DMS 273 (cell line): ENCODE measurements around the gene NFIA.

Experiments used
- DNase-seq: peaks from one replicate; lab custom pipeline; 2025; ENCODE audit not compliant: unreplicated experiment; lab: John Stamatoyannopoulos, UW

The NFIA gene

DNA sequence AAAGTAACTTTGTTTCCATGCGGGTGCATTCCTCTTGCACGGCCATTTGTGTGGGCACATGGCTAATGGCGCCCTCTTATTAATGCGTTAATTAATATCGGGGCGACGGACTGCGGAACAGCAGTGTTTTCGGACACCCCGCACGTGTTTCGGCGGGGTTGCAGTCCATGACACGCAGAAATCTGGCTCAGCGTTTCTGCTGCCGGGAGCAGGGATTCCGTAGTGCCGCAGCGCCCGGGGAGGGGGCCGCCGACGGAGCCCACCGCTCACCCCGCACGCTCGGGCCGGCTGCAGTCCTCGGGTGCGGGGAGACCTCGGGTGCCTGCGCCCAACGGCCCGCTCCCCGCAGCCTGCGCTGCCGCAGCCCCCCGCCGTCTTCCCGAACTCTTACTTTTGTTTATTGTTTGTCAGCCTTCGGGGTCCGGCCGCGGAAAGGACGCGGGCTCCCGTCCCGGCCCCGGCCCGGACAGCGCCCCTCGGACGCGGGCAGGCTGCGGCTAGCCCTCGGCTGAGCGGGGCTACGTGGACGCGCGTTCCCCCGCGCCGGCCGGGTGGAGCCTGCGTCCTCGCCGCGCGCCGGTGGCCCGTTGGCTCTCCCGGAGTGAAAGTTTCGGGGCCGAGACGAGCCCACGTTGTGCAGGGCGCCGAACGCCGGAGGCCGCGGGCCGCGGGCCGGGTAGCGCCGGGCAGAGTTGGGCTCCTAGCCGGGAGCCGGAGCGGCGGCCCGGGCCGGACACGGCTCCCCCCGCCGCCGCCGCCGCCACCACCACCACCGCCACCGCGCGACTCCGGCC lies 849 bp downstream of the NFIA start:
- DNase-seq = peak; percentile 68

DNA sequence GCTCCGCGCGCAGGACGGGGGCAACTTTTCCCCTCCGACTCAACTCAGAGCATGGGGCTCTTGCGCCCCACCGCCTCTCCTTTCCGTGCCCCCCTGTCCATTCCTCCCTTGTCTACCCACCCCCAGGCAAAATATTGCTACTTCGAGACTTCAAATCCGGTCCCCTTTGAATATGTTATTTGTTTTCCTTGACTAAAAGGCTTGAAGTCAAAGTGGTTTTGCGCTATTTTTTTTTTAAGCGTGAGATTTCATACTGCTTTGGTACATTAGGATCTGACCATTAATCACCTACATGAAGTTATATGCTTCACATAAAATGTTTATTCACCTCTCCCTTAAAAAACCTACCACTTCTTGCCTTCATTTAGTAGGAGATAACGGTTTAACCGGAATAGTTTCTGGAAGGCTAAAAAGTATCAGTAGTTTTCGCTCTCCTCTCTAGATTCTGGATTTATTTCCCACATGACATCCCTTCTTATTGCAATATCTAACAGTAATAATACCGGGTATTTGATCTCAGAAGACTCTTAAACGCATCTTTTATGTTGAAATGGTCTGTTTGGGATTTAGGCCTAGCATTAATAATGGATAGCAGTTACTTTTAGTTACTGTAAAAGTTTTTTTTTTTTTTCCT lies 1.6 kb downstream of the NFIA start:
- no peak for DNase-seq

DNA sequence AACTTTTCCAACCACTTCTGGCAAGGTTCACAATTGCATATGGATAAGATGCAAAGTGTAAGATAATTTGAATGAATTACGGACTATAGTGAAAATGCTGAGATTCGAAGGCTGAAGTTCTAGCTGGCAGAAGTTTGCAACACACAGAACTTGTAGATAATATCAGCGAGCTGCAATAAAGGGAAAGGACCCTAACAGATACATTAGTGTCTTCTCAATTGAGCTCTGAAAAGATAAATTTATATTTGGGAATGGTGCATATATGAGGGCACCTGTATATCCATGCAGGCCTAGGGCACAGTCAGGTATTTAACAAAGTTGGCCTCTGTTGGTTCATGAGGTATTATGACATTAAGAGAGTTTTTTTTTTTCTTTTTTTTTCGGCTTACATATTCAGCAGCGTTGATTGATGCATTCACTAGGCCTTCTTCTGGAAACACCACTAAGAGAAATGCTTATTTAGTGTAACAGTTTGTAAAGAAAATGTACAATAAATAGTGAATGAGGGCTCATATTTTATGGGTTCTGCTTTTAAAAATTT lies 2.2 kb downstream of the NFIA start:
- peak; percentile 42 for DNase-seq

DNA sequence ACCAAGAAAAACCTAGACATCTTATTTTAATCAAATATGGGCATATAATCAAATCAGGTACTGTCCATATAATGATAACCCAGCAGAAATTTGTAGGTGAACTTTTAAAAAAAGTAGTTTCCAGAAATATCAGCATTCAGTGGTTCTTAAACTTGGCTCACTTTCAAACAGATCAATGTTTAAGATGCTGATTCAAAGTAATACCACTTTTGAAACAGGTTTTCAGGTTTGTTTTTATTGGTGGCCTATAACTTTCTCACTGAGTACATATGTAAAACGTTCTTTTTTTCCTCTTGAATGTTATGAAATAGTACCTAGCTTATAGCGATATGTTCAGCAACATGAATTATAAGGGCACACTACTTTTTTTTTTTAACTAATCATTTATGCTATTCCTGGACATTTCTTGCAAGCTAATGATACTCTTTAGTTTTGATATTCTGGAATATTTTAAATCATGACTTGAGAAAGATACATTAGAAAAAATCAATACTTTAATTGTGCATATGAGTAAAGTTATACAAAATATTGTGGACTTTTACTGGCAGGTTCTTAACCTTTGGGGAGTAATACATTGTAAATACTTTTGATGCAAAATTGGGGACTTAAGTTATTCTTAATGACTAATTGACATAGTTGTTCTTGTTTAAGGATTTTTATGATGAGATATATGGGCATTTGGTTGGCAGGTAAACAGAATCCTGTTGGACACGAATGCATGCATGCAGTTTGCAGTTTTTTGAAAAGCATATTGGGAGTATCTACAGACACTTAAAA lies 3.0 kb downstream of the NFIA start:
- DNase-seq = no peak

DNA sequence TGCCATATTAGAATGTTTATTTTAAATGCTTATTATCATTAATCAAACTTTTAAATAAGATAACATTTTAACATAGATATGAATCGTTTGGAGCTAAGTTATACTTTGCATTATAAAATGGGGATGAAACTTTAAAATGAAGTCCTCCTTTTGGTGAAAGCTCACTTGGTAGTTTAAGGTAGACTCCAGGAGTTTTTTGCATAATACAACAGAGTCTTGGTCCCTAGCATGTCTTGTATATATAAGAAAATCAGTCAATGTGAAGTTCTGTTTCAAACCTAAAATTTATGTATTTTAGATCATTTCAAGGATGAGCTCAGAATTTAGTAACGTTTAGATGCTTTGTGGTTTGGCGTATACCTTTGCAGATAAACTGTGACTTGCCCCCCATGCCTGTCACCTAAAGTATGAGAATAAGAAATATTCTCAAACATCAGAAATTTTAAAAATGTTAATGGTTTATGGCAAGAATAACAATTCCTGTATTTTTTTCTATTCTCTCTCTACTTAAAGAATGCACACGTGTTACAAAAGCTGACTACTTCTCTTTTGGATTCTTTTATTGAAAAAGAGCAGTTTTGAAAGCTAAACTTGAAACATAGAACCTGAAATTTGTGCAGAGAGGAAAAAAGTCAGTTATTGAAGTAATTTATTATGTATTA lies 3.8 kb downstream of the NFIA start:
- no peak for DNase-seq

DNA sequence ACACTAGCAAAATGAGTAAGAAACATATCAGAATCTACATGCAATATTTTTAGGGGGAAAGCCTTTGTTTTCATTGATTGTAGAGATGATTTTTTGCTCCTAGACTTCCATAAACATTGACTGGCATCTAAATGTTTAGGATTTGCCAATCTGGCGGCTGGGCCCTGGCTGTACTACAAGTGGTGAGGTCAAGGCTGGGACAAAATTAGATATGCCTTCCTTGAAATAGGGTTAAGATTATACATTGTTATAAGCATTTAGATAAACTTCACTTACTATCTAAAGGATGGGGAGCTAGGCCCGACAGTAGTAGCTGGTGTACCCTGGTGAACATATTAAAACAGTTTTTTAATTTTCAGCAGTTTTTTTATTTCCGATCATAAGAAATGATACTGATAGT lies 5.2 kb downstream of the NFIA start:
- DNase-seq = no peak

DNA sequence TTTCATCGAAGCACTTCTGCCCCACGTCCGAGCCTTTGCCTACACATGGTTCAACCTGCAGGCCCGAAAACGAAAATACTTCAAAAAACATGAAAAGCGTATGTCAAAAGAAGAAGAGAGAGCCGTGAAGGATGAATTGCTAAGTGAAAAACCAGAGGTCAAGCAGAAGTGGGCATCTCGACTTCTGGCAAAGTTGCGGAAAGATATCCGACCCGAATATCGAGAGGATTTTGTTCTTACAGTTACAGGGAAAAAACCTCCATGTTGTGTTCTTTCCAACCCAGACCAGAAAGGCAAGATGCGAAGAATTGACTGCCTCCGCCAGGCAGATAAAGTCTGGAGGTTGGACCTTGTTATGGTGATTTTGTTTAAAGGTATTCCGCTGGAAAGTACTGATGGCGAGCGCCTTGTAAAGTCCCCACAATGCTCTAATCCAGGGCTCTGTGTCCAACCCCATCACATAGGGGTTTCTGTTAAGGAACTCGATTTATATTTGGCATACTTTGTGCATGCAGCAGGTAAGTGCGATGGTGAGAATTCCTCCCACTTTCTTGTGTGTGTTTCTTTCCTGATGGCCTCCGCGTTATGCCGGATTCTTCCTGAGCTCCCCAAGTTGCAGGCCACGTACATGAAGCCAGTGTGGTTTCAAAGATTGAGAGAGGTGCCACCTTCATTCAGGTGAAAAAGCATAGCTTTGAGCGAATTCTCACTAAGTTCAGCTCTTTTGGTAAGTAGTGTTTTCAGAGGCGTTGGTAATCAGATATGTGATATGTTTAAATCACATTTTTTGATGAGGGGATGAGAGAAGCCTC lies 6.0 kb downstream of the NFIA start:
- DNase-seq = no peak

DNA sequence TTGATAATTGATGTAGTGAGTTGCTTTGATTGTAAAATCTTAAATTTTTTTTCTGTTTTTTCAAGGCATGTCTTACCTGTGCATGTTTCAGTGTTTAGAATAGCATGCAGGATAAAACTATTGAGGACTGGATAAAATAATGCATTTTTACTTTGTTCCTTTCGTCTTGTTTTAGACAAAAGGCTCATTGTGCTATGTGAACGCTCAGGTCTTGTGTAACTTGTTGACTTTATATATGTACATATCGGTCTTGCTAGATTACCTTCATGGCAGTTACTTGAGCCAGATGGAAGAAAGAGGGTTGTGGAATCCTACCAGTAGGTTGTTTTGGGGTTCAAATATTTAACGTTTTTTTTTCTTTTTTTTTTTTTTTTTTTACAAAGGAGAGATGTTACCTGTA lies 7.0 kb downstream of the NFIA start:
- DNase-seq = no peak

DNA sequence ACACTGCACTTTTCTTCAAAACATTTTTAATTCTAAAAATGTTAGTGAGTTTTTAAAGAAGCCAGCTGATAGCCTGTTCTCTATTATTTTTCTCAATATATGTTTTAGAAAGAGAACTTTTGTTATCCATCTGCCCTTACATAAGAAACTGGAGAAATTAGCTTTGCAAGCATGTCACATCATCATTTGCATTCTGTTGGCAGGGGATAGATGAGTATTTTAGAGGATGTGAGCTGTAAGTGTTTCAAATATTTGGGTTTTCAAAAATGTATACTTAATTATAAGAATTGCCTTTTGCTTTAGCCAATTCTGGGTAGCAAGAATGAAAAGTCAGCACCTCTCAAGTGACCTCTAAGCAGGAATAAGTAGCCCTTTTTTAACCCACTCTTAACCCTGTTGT lies 7.4 kb downstream of the NFIA start:
- no peak for DNase-seq

DNA sequence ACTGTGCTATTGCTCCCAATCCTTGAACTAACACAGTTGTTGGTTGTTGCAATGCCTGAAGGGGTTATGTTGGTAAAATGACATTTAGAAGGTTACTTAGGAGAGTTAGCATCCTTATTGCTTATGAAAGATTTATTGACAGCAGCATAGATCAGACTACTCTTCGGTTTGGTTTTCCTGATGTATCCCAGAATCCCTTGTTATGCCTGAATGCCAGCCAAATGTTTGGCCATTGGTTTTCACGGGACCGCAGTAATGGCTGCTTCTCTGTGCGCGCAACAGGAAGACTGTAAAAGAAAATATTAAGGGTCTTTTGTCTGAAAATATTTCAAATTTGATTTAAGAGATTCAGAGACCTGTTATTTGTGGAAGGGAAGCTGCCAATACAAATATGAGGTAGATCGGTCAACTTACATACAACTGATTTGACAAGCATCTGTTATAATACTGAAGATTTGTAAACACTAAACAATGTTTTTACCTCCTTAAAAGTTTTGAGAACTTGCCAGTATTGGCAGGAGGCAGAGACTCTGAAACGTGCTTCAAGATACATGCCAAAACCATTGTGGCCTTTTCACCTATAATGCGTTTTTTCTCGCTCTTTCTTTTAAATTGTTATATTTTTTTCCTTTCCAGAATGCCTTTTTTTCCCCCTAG lies 8.3 kb downstream of the NFIA start:
- no peak for DNase-seq

DNA sequence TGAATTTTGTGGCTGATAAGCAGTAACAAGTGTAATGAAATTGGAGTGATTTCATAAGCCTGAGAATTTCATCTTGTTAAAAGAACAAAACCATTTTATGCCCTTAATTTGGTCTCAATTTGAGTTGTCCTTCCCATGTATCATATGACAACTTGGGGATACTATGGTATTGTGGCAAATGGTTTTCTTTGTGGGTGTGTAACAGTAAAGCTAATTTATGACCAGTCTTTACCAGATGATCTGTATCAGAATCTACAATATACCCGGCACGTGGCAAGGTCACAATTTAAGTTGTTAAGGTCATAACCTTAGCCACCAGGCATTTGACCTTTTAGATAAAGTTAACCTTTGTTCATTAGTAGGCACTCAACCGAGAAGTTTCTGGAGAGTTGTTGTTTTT lies 9.1 kb downstream of the NFIA start:
- DNase-seq = no peak

DNA sequence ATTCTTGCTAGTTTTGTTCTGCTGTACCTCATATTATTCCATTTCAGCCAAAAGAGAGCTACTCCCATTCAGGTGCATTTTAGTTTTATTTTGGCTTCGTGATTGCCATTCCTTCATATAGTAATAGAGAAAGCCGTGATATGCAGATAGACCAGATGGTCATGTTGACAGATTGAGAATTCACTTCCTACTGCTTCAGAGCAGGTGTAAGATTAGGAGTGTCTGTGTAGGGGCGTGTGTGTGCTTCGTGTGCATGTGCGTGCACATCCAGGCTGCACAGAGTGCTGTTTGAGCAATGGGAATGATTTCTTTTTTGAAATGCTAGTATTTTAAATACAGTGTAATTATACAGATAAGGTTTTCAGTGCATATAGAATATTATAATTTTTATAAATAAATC lies 10.3 kb downstream of the NFIA start:
- peak; percentile 76 for DNase-seq

DNA sequence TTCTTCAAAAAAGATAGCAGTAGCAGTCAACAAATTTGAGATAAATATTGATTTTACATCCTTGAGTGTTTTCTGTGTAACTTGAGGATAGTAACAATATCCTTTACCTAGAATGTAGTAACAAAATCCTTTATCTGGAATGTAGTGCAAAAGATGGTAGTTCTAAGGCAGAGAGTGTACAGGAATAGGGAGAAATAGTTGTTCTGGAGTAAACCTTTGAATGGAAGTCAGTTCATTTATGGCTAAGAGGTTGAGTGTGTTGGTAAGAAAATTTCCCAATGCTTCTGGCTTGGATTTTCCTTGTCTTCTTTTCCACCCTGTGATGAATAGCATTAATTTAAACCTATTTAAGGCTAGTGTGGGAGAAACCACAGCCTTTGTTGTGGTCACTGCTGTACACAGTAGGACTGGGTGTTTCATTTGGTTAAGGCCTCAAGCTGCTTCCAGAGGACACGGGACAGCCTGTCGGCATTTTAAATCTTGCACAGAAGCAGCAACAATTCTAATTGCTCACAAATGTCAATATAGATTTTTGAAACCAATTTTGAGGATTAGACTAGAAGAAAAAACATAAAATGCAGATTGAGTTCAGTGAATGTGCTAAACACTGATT lies 11.3 kb downstream of the NFIA start:
- no peak for DNase-seq

DNA sequence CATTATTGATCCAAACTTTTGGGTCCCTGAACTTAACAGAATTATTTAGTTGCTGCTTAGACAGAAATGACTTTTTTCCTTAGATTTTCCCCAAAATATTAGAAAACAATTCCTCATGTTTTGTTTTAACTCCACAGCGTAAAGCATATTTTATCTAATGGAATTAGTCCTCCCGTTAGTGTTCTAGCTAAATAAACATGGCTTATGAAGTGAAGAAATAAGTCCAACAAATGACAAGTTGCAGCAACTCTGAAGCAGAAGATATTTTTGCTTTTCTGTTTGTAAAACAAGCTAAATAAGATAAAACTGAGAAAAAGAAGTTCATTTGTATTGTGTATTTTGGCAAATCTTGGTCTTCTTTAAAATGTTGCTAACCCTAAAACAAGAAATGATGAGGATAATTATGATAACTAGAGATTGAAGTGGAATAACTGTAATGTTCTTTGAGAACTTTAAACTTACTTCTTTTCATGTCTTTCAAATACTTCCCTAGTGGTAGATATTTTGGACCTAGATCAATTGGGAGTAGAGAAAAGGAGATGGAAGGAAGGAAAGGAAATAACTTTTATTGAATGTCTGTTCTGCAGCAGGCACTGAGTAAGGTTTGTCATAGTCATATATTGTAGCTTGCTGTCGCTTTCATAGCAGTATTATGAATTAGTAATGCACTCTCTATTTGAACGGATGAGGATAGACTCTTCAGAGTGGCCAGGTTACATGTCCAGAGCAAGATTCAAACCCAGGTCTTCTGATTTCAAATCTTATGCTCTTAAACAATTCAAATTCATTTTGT lies 12.5 kb downstream of the NFIA start:
- no peak for DNase-seq

DNA sequence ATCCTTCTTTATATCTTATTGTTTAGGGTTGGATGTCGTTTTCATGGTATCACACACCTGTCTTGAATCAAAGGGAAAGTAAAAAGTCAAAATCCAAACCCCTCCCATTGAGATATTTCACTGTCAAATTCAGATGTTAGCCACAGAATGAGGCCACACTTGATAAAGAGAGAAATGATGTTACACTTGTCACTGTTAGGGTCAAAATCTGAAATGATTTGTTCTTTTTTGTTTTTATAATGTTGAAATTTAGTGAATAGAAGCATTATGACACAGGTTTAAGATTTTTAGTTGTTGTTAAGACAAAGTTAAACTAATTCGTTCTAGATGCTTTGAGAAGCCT lies 13.1 kb downstream of the NFIA start:
- DNase-seq = no peak

DNA sequence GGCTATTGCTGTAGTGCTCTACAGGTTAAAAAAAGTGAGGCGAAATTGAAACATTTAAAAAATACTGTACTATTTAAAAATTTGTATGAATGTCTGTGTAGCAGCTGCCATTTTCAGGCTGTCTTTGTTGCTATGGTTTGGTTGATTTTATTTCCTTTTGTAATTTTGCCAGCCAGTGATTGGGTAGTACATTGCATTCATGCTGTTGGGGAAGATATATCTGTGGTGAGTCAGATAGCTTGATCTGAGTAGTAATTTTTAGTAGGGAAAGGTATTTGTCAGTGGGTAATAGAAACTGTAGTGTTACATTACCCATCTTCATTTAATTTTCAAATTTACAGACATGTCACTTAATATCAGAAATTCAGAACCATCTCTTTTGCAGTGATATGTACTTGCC lies 15.0 kb downstream of the NFIA start:
- DNase-seq = no peak

DNA sequence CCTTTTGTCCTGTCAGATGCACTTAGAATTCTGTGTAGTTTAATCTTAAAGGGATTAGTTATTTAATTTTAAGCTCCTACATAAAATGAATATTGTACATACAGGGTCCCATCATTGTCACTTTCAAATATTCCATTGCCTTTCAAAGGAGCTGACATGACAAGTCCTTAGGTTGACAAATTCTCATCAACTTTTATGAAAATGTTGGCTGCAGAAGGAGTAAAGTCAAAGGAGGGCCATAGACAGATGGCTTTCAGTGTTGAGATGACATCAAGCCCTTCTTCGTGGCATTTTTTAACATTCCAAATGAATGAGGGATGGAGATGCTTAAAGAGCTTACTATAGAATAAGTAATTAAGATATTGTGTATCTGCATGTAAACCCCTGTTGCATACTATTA lies 15.4 kb downstream of the NFIA start:
- DNase-seq = no peak

DNA sequence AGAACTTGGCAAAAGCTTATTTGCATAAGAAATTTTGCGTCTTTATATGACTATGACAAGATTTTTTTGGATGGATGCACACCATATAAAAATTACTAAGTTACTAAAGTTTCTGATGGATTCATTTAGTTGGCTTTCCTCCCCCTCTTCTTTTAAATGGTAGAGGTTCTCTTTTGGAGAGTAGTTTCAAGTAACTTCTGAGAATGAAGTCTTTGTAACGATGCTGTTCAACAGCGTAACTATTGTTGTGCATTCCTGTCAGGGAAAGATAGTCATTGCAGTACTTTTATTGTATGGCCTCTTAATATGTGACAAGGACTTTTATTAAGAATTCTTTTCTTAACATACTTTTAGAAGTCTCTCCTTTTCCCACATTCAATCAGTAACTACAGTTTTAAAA lies 16.0 kb downstream of the NFIA start:
- no peak for DNase-seq

DNA sequence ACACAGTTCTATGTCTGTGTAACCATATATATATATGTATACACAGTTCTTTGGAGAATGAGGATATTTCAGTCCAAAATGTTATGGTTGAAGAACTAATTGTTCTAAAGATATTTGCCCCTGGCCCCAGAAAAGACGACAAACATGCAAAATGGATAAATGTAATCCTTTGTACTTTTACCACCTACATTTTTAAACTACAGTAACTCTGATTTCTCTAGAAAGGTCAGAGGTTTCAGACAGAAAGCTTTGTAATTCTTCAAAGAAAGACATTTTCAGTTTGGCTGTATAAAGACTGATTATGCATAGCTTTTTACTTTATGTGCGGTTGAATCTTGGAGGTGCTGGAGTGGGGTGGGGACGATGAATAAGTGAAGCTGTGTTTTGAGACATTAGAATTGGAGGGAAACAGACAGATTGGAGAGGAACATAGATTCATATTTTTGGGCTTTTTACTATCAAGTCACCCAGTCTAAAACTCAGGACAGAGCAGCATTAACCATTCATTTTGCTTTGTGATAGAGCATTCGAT lies 16.6 kb downstream of the NFIA start:
- no peak for DNase-seq
